Neural cell (in vitro differentiated cells): Measurements from ENCODE around the gene RECK.

Source experiments
- CTCF ChIP-seq: fragments of 450-650 bp; IDR thresholded peaks from 2 replicates; pipeline ENCODE4 v1.5.1; 2014; ENCODE audit warnings: antibody characterized with exemption, mild to moderate bottlenecking, moderate library complexity; ENCODE audit not compliant: poor library complexity, severe bottlenecking
- REST ChIP-seq: IDR thresholded peaks from 2 replicates; pipeline ENCODE4 v1.6.1; 2012; ENCODE audit warnings: borderline replicate concordance
- TAF1 ChIP-seq: IDR thresholded peaks from 2 replicates; pipeline ENCODE4 v1.6.1; 2012; ENCODE audit warnings: low read depth

DNA sequence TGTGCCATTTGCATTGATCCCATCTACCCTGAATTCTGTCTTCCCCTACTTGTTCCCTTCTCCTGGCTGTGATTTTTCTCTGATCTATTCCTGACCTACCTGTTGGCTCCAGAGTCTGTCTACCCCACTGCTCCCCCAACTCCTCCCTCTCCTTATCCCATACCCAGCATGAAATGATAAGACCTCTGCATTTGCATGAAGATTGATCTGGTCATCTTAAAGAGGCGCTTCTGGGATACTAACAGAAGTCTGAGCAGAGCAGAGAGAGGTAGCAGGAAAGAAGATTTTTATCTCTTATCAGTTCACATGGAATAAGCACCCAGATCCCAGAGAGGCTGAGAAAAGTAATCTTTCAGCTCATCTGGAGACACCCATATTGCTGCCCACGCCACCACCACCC, 81.5 kb downstream of the RECK start:
- TF ChIP-seq CTCF = no peak
- no peak for TF ChIP-seq REST
- no peak for TF ChIP-seq TAF1
